Umbilical cord (tissue), 2 donors: Measurements from ENCODE around the gene BEAN1. TPM values are rescaled to one million over a fixed set of nuclear protein-coding genes. Genes with fewer than 3 reads are reported as not detected.
"Not testable (repeated sequence)": the region's sequence is repeated elsewhere in the genome, so short reads cannot be mapped to it uniquely, and the experiment has no call there.

Experiments
- DNase-seq: peaks from one replicate; pipeline ENCODE4 v3.0.0-alpha.2; 2015; ENCODE audit warnings: low spot score
- total RNA-seq: library from RNA; depleted of rRNA; stranded (reverse); fragments of >200 nt; gene quantifications from one replicate; pipeline ENCODE4 v1.2.3, GENCODE V29; 2014; ENCODE audit warnings: low replicate concordance; ENCODE audit not compliant: insufficient read depth

Gene BEAN1
- total RNA-seq, 1 donor from 2014 or later = 22.1 TPM

DNA sequence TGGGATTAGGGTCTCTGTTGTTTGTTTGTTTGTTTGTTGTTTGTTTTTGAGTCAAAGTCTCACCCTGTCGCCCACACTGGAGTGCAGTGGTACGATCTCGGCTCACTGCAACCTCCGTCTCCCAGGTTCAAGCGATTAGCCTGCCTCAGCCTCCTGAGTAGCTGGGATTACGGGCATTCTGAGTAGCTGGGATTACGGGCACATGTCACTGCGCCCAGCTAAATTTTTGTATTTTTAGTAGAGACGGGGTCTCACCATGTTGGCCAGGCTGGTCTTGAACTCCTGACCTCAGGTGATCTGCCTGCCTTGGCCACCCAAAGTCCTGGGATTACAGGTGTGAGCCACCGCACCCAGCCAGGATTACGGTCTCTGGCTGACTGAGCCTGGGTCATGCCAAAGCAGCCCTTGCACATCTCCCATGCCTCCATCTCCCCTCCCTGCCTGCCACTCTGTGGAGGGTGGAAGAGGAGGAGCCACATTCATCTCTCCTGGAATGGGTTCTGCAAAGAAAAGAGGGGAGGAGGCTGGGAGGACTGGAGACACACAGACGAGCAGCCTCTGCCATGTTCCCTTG is 59.2 kb downstream of the BEAN1 start:
- no peak for DNase-seq

- peak; percentile 79 for DNase-seq
Measured at GRCh38 chr16:66486773-66487579, 59.9 kb downstream of the BEAN1 start.

DNA sequence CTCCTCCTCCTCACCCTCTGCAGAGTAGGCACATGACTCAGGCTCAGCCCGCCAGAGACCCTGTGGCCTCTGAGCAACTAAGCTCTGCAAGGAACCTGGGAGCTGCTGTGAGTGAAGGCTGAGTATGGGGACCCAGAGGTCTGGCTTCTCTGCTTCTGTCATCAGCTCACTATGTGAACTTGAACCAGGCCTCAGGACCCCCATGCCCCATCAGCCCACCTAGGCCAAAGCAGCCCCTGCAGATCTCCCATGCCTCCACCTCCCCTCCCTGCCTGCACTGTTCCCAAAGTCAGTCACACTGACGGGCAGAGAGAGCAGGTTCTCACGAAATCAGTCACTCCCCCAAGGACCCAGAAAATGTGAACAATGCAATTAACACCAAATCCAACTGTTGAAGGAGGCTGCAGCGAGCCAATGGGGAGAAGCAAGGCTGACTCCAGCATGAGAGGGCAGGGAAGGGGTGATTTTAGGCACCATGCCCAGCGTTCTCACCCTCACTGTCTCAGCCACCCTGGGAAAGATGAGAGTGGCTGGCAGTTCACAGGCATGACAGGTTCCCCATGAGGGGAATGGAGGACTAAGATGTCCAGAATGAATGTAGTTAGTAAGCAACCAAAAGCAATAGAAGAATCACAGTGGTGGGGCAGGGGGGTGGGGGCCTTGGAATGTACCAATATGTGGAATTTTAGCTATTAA is 60.6 kb downstream of the BEAN1 start:
- DNase-seq = peak; percentile 36

DNA sequence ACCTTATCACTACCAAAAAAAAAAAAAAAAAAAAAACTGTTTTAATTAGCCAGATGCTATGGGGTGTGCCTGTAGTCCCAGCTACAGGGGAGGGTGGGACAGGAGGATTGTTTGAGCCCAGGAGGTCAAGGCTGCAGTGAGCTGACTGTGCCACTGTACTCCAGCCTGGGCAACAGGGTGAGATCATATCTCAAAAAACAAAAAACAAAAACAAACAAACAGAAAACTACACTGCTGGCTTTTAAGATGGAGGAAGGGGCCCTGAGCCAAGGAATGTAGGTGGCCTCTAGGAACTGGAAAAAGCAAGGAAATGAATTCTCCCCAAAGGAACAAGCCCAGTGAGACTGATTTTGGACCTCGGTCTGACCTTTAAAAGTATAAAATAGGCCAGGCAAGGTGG is 61.4 kb downstream of the BEAN1 start:
- DNase-seq = no peak

DNA sequence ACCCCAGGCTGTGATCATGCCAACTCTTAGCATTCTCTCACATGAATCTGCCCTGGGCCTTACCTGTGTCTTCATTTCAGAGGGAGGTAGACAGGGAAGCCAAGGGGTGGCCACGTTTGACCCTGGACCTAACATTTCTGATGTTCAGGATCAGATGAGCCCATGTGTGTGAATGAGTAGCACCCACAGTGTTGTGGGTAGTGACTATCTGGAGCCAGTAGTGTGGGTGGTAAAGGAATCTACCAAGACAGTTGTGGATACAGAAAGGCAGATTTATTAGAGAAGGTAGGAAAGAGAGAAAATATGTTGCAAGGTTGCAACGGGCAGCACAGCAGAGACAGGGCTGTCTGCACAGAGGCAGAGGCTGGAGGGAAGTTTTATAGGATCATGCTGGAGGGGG is 62.3 kb downstream of the BEAN1 start:
- DNase-seq = no peak

DNA sequence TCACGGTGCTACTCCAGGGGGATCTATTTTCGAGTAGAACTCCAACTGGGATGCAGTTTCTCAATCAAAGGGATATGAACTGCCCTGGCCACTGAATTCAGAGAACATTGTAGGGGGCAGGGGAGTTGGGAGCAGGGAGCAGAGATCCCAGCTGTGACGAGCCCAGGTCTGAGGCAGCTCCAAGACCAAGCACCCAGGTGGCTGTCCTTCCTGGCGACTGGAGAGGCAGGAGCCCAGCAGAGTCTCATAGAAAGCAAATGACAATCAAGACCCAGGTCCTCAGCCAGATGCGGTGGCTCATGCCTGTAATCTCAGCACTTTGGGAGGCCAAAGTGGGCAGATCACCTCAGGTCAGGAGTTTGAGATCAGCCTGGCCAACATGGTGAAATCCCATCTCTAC is 62.7 kb downstream of the BEAN1 start:
- DNase-seq = no peak

DNA sequence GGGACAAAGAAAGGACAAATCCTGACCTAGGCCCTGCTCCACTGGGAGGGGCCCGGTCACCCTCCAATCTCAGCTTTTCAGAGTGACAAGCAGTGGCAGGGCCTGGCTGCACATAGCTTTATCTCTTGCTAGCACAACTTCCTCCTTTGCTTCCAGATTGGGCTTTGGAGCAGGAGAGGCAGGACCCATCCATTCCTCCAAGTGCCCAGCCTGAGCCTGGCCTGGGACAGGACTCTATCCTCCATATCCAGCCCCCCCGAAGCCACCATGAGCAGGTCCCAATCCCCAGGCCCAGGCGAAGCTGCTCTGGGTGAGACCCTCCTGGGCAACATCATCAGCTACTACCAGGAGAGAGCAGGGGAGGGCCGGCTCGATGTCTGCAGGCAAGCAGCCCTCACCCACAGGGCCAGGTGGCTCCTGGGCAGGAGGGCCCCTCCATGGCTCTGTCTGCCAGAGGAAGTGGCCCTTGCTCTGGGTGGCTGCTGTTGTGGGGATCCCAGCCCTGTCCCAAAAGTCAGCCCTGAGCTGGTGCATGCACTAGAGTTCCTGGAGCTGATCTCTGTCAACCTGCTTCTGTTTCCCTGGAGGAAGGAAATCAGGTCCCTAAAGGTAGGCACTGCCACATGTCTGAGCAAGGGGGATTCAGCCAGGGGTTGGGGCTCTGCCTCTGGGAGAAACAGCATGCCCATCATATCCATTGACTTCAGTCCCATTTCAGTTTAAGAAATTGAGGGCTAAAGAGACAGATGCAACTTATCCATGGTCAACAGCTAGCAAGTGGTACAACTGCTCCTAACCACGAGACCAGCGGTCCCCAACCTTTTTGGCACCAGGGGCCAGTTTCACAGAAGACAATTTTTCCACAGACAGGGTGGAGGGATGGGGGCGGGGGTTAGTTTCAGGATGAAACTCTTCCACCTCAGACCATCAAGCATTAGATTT is 64.0 kb downstream of the BEAN1 start:
- DNase-seq = no peak

DNA sequence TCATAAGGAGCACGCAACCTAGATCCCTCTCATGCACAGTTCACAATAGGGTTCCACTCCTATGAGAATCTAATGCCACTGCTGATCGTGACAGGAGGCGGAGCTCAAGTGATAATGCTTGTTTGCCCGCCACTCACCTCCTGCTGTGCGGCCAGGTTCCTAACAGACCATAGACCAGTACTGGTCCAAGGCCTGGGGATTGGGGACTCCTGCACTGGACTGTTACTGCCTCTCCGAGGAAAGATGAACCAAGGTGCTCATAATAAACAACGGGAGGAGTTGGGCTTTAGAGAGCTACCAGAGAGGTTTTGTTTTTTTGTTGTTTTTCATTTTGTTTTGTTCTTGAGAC is 64.6 kb downstream of the BEAN1 start:
- DNase-seq = no peak

- no peak for DNase-seq
Measured at GRCh38 chr16:66493490-66494401, 66.7 kb downstream of the BEAN1 start.

- no peak for DNase-seq
Measured at GRCh38 chr16:66494916-66495315, 67.8 kb downstream of the BEAN1 start.

DNA sequence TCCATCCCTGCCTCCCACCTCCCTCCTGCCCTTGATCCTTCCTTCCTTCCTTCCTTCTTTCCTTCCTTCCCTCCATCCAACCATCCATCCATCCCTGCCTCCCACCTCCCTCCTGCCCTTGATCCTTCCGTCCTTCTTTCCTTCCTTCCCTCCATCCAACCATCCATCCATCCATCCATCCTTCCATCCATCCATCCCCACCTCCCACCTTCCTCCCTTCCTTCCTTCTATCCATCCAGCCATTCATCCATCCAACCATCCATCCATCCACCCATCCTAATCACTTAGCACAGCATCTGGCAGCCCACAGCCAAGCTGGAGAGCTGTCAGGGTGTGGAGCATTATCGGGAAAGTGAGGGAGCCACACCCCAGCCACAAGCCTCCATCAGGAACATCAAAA is 68.3 kb downstream of the BEAN1 start:
- no peak for DNase-seq

DNA sequence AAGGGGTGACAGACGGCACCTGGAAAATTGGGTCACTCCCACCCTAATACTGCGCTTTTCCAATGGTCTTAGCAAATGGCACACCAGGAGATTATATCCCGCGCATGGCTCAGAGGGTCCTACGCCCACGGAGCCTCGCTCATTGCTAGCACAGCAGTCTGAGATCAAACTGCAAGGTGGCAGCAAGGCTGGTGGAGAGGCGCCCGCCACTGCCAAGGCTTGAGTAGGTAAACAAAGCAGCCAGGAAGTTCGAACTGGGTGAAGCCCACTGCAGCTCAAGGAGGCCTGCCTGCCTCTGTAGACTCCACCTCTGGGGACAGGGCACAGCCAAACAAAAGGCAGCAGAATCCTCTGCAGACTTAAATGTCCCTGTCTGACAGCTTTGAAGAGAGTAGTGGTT is 69.1 kb downstream of the BEAN1 start:
- not testable (repeated sequence) for DNase-seq

DNA sequence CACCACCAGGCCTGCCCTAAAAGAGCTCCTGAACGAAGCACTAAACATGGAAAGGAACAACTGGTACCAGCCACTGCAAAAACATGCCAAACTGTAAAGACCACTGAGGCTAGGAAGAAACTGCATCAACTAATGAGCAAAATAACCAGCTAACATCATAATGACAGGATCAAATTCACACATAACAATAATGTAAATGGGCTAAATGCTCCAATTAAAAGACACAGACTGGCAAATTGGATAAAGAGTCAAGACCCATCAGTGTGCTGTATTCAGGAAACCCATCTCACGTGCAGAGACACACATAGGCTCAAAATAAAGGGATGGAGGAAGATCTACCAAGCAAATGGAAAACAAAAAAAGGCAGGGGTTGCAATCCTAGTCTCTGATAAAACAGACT is 70.8 kb downstream of the BEAN1 start:
- DNase-seq = not testable (repeated sequence)

GRCh38 chr16:66501563-66501962 is 74.5 kb downstream of the BEAN1 start:
- DNase-seq = not testable (repeated sequence)

DNA sequence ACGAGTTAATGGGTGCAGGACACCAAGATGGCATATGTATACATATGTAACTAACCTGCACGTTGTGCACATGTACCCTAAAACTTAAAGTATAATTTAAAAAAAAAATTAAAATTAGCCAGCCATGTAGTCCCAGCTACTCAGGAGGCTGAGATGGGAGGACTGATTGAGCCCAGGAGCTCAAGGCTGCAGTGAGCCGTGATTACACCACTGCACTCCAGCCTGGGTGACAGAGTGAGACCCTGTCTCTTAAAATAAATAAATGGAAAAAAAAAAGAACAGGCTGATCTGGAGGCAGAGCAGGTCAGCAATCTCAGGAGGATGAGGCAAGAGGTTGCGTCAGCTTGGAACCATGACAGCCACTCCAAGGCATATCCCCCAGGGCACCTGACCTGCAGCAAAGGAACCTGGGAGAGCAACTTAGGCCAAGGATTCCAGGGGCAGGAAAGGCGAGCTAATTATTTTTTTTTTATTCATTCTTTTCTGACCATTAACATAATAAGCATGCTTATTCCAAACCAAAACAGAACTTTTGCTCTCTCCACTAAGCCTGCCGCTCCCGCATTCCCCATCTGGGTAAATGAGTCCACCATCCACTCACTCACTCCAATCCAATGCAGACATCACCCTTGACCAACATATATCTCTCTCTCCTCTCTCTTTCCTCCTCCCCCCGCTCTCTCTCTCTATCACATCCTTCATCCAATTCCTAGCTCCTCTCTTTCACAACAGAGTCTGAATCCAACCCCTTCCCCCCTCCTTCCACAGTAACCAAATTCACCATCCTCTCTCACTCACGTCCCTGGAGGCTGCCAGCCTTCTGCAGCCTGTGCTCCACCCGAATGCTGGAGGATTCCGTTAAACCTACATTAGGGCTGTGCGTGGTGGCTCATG is 75.2 kb downstream of the BEAN1 start:
- no peak for DNase-seq

DNA sequence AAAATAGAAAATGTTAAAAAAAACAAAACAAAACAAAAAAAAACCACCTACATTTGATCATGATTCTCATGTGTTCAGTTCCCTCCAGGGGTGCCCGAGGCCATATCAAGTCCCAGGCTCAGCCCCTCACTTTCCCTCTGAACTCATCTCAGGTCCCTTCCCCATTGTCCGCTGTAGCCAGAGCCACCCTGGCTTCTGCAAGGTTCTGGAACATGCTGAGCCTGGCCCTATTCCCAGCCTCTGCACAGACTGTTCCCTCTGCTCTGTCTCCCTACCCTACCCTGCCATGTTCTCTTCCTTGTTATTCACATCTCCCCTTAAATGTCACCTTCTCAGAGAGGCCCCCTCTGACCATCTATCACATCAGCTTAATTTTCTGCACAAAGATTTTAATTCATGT is 75.9 kb downstream of the BEAN1 start:
- DNase-seq = no peak

- no peak for DNase-seq
Measured at GRCh38 chr16:66503612-66504011, 76.5 kb downstream of the BEAN1 start.

DNA sequence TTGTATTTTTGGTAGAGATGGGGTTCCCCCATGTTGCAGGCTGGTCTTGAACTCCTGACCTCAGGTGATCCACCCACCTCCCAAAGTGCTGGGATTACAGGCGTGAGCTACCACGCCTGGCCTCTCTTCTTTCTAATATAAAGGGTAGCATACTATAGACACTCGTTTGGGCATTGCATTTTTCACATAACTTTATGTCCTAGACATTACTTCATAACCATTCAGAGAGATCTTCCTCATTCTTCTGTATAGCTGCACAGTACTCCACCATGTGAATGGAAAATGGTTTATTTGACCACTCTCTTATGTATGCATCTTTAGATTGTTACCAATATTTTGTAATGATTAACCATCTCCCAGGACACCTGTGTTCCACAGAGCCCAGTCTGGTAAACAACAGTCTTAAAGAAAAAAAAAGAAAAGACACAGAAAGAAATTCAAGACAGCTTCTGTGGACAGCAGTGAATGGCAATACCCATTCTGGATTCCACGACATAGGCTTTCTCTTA is 80.7 kb downstream of the BEAN1 start:
- DNase-seq = no peak

DNA sequence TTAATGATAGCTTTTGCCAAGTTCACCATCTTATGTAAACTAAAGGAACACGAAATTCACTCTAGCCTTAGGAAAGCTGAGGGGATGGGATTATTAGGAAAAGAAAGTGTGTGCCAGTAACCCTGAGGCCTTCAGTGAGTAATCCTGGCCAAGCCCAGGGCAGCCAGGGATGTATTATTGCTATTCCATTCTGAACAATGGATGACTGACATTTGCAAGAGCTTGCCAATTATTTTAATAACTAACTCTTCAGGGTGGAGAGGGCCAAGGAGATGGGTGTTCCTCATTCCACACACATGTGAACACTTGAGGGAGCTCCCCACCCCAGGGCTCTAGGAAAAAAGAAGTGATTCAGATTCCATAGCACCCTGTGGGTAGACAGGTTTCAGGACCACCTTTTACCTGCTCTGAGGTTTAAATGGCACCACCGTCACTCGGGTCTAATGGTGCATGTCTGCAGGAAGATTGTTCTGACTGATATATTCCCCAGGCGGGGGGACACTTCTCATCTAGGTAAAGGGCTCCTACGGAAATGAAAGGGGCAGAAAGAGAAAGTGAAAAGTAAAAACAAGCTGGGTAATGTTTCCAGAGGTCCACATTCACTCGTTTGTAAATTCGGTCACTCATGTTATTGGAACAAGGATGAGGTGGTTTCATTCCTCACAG is 81.3 kb downstream of the BEAN1 start:
- DNase-seq = no peak
